Tracheal epithelial cell (primary cell): Measurements from ENCODE around the gene LHX6. TPM values are rescaled to one million over a fixed set of nuclear protein-coding genes. Genes with fewer than 3 reads are reported as not detected.

Source experiments
- total RNA-seq: library from RNA; depleted of rRNA; stranded (reverse); fragments of >200 nt; gene quantifications from 2 replicates; pipeline ENCODE4 v1.2.1, GENCODE V29; 2014

LHX6 gene
- total RNA-seq = under 0.01 TPM in 1 of 2 replicates, not detected in the other

DNA sequence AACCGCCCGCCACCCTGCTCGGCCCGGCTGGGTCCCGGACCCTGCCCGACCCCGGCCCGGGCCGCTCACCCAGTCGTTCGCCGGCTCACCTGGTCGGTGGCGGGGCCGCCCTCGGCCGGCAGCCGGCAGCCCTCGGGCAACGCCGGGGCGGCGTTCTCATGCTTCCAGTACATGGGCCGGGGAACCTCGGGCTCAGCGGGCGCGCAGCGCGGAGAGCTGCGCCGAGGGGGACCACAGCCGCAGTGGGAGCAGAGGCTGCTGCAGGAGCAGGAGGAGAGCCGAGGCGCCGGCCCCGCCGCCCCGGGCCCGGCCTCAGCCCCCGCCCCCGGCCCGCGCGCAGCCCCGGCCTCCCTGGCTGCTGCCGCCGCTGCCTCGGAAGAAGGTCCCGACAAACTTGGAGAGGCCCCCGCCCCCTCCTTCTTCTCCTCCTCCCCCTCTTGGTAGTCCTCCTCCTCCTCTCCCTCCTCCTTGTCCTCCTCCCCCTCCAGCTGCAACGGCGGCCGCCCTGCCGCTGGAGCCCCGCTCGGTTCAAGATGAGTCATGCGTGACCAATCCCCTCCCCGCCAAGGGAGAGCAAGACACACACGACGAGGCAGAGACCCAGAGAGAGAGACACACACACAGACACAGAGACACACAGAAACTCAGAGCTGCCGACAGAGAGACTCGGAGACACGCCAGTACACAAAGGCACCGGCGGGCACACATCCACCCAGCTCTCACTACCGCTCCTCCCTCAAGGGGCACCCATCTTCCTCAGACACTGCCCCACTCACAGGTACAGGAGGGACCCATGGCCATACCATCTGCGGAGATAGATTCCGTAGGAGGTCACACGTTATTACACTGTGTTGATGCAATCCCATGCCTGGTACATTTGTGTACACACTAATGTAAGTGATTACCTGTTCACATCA lies at the start of gene LHX6:
LHX6 (minus strand) TSS at position 390 of the 917 bp plus-strand sequence; CDS start at position 173, 217 bp downstream.

DNA sequence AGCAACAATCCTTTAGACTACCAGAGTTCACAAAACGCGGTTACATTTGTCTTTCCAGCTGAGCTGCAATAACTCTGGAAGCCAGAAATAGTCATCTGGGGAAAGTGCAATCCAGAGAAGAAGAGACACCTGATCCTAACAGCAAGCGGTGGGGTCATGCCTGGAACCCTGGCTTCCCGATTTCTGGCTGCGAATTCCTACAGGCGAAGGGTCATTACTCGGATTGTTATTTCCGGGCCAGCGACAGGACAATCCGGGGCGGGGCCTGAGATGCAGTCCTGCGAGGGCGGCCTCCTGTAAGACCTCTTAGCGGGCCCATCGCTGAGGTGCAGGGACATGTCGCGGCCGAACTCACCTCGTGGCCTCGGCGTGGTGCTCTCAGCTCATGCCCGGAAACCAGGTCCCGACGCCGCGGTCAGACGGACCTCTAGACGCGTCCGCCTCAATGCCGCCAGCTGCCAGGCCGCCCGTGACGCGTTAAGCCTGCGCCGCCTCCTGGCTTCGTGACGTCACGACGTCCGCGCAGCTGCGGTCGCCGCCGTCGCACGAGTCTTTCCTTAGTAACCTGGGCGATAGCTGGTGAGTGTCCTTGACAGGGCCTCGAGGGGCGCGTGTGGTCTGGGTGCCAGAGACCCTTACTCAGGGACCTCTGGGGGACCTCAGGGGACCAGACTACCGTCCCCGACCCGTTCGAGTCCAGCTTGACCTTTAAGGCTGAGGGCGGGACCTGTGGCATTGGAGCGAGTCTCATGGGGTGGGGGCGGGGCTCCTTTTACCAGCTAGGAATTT lies 35.8 kb upstream of the LHX6 start, which contains the start of the genes MRRF and RBM18:
MRRF (plus strand) TSS at position 523 of the 789 bp plus-strand sequence. CDS start 6,010 bp downstream, outside the sequence.
RBM18 (minus strand) TSS at position 481 of the 789 bp plus-strand sequence. CDS start 3,348 bp downstream, outside the sequence.

DNA sequence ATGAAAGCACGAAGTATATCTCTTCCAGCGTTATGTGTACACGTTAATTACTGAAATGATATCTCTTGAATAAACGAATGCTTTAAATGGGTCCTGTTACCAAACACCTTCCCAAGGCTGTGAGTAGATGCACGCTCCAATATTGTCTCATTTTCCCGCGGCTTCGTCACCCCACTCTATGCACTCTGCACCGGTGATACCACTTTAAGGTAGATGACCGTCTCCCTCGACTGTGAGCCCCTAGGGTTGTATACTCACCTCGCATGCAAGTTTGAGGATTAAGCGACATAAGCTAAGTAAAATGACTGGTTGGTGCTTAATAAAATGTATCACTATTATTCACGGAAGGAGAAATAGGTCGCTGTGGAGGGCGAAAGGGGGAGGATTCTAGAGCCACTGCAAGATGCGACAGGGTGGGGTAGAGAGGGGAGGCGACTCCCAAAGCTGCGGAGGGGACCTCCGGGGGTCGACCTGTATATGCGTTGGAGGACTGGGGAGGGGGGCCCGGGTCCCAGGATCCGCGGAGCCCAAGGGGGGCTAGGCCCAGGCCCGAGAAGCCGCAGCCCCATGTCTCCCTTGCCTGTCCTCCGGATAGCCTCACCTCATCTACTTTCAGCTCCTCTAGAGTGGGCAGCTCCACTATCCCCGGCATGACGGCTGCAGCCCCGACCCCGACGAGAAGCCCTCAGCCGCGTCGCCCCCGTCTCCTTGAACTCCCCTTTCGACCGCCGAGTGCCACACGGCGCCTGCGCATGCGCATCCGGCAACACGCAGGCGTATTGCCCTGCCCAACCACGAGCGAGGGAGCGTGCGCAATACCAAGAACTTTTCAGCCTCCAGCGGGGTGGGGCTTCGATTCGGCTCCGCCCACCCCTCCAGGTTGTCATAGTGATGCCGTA lies 69.5 kb downstream of the LHX6 start, which contains the start of the genes MORN5 and NDUFA8:
MORN5 (plus strand) TSS at position 883 of the 899 bp plus-strand sequence. CDS start 65 bp downstream, outside the sequence.
NDUFA8 (minus strand) TSS at position 754 of the 899 bp plus-strand sequence; CDS start at position 652, 102 bp downstream.

Other genes starting within 250 kb of the LHX6 start
- 1.9 and 3.0 TPM in 2 replicates for gene TTLL11, start 135.6 kb downstream of the LHX6 start, total RNA-seq
- 25.8 and 27.1 TPM in 2 replicates for gene NDUFA8, start 69.2 kb downstream of the LHX6 start, total RNA-seq
- gene MORN5, start 69.0 kb downstream of the LHX6 start, total RNA-seq = not detected in 2 replicates
- 8.0 and 8.5 TPM in 2 replicates for gene RBM18, start 35.9 kb upstream of the LHX6 start, total RNA-seq
- 48.0 and 61.0 TPM in 2 replicates for gene MRRF, start 35.9 kb upstream of the LHX6 start, total RNA-seq
- 1.9 TPM in 2 replicates for gene PTGS1, start 142.1 kb upstream of the LHX6 start, total RNA-seq
- gene OR1J1, start 249.0 kb upstream of the LHX6 start, total RNA-seq = not detected in 2 replicates